Activated B cell treated with CpG ODN at 0.5 μM for 24 hours (primary cell): Measurements from ENCODE around the gene RHEB. TPM values are rescaled to one million over a fixed set of nuclear protein-coding genes. Genes with fewer than 3 reads are reported as not detected.

Experiments
- ATAC-seq: fragments of 200-7000 bp; cut with Tn5 transposase; one replicate; pipeline ENCODE4 v1.10.0; 2021; ENCODE audit warnings: low read depth, mild to moderate bottlenecking, moderate library complexity
- CTCF ChIA-PET: fragments of 350-600 bp; sonication (Branson Sonifier 250); formaldehyde crosslinking; loops from one replicate; lab custom pipeline; 2021; ENCODE audit warnings: antibody characterized with exemption; lab: Charles Lee
- POLR2A ChIA-PET: fragments of 350-600 bp; sonication (Branson Sonifier 250); formaldehyde crosslinking; loops from one replicate; lab custom pipeline; 2021; ENCODE audit warnings: antibody characterized with exemption; lab: Charles Lee
- DNase-seq: peaks from one replicate; pipeline ENCODE4 v3.0.0; 2022
- H3K27ac Mint-ChIP-seq: one replicate; pipeline ENCODE4 v1.8.0; 2020; ENCODE audit warnings: mixed read lengths
- H3K27me3 Mint-ChIP-seq: one replicate; pipeline ENCODE4 v1.8.0; 2021; ENCODE audit warnings: mixed read lengths
- H3K36me3 Mint-ChIP-seq: one replicate; pipeline ENCODE4 v1.8.0; 2021; ENCODE audit warnings: low read depth, mixed read lengths
- H3K4me1 Mint-ChIP-seq: one replicate; pipeline ENCODE4 v1.8.0; 2021; ENCODE audit warnings: mixed read lengths
- H3K4me3 Mint-ChIP-seq: one replicate; pipeline ENCODE4 v1.8.0; 2020; ENCODE audit warnings: mild to moderate bottlenecking, mixed read lengths
- H3K9me3 Mint-ChIP-seq: one replicate; pipeline ENCODE4 v1.8.0; 2020; ENCODE audit warnings: mixed read lengths
- CTCF ChIP-seq: fragments of 200-600 bp; IDR thresholded peaks from one replicate; pipeline ENCODE4 v1.8.0; 2022; ENCODE audit warnings: antibody characterized with exemption, mild to moderate bottlenecking
- intact Hi-C: fragments of 100-400 bp; cut with micrococcal nuclease; formaldehyde crosslinking; loops from one replicate; pipeline ENCODE4 v1.15.1; 2024
- total RNA-seq: library from RNA; stranded (reverse); gene quantifications from 2 replicates; pipeline ENCODE4 v1.2.3, GENCODE V29; 2022

RHEB gene
- total RNA-seq, 1 donor from 2014 or later, result 32.8 TPM

GRCh38 chr7:151477867-151478266 is 41.8 kb downstream of the RHEB start:
- ChIA-PET CTCF (no interaction called here), POLR2A (no interaction called here)
- no peaks in the 10 kb centered on the region for H3K9me3 Mint-ChIP-seq
- no peak overlapping the region for H3K27ac Mint-ChIP-seq
- no peak overlapping the region for H3K4me3 Mint-ChIP-seq
- H3K27me3 Mint-ChIP-seq, result no peaks in the 10 kb centered on the region
- intact Hi-C loops, result no loop called here
- DNase-seq, result no peak
- no peak for TF ChIP-seq CTCF
- H3K36me3 Mint-ChIP-seq, result peaks cover 59% of the 10 kb centered on the region
- H3K4me1 Mint-ChIP-seq, result peaks cover 10% of the 10 kb centered on the region
- ATAC-seq, result no peak

- intact Hi-C loops, result loop anchor here (5.0 kb wide), 1 partner anchor 159 kb away; no protein-coding TSS in a partner anchor
- ChIA-PET POLR2A (interaction anchor here (0.8 to 1.5 kb wide), 2 partner anchors 45 to 47 kb away, joined by 3 to 6 read pairs; partner anchors contain the start of gene RHEB), CTCF (no interaction called here)
- no peaks in the 10 kb centered on the region for H3K9me3 Mint-ChIP-seq
- peaks cover 27% of the 10 kb centered on the region for H3K4me1 Mint-ChIP-seq
- no peak for DNase-seq
- H3K27me3 Mint-ChIP-seq, result no peaks in the 10 kb centered on the region
- no peak for TF ChIP-seq CTCF
- peaks cover 70% of the 10 kb centered on the region for H3K36me3 Mint-ChIP-seq
- peak overlapping the region; percentile 57 for H3K27ac Mint-ChIP-seq
- peak; percentile 38 for ATAC-seq
- peak overlapping the region; percentile 62 for H3K4me3 Mint-ChIP-seq
Observed at GRCh38 chr7:151472644-151473380, 46.9 kb downstream of the RHEB start.

- no peak for DNase-seq
- peaks cover 69% of the 10 kb centered on the region for H3K36me3 Mint-ChIP-seq
- ATAC-seq, result no peak
- H3K27ac Mint-ChIP-seq, result no peak overlapping the region
- intact Hi-C loops, result loop anchor here (1.0 to 5.0 kb wide), 4 partner anchors 48 to 257 kb away; partner anchors contain the start of gene RHEB
- H3K9me3 Mint-ChIP-seq, result no peaks in the 10 kb centered on the region
- POLR2A ChIA-PET, result interaction anchor here (0.6 kb wide), 1 partner anchor 103 kb away, joined by 6 read pairs; no protein-coding TSS in a partner anchor
- CTCF ChIA-PET, result interaction anchor here (0.8 to 1.1 kb wide), 2 partner anchors 22 to 102 kb away, joined by 3 to 4 read pairs; no protein-coding TSS in a partner anchor
- TF ChIP-seq CTCF, result no peak
- H3K4me1 Mint-ChIP-seq, result peaks cover 27% of the 10 kb centered on the region
- no peaks in the 10 kb centered on the region for H3K27me3 Mint-ChIP-seq
- no peak overlapping the region for H3K4me3 Mint-ChIP-seq
Observed at GRCh38 chr7:151470711-151471110, 49.0 kb downstream of the RHEB start.

GRCh38 chr7:151469281-151469680 is 50.4 kb downstream of the RHEB start:
- CTCF ChIA-PET, result no interaction called here
- no peak for ATAC-seq
- no peaks in the 10 kb centered on the region for H3K27me3 Mint-ChIP-seq
- peaks cover 27% of the 10 kb centered on the region for H3K4me1 Mint-ChIP-seq
- intact Hi-C loops, result no loop called here
- peaks cover 81% of the 10 kb centered on the region for H3K36me3 Mint-ChIP-seq
- no peak for DNase-seq
- no peak overlapping the region for H3K27ac Mint-ChIP-seq
- H3K4me3 Mint-ChIP-seq, result no peak overlapping the region
- TF ChIP-seq CTCF, result no peak
- POLR2A ChIA-PET, result no interaction called here
- no peaks in the 10 kb centered on the region for H3K9me3 Mint-ChIP-seq

- ATAC-seq (no peak), DNase-seq (no peak)
- peaks cover 83% of the 10 kb centered on the region for H3K36me3 Mint-ChIP-seq
- H3K27me3 Mint-ChIP-seq, result no peaks in the 10 kb centered on the region
- CTCF ChIA-PET, result no interaction called here
- POLR2A ChIA-PET, result no interaction called here
- TF ChIP-seq CTCF, result no peak
- H3K4me3 Mint-ChIP-seq, result no peak overlapping the region
- peak overlapping the region; percentile 10 for H3K27ac Mint-ChIP-seq
- H3K4me1 Mint-ChIP-seq, result peaks cover 23% of the 10 kb centered on the region
- peaks cover 6% of the 10 kb centered on the region for H3K9me3 Mint-ChIP-seq
- intact Hi-C loops, result no loop called here
Observed at GRCh38 chr7:151468217-151469018, 51.3 kb downstream of the RHEB start.
